Activated gamma-delta T cell (primary cell): ENCODE data around the gene FDCSP.
"Not testable (repeated sequence)": the region's sequence is repeated elsewhere in the genome, so short reads cannot be mapped to it uniquely, and the experiment has no call there.

Source experiments
- DNase-seq: peaks from one replicate; lab custom pipeline; 2025; lab: John Stamatoyannopoulos, UW

Gene FDCSP

GRCh38 chr4:70239131-70239883, 13.4 kb downstream of the FDCSP start:
- no peak for DNase-seq

- no peak for DNase-seq
These were observed 14.1 kb downstream of the FDCSP start for GRCh38 chr4:70239884-70240591.

DNA sequence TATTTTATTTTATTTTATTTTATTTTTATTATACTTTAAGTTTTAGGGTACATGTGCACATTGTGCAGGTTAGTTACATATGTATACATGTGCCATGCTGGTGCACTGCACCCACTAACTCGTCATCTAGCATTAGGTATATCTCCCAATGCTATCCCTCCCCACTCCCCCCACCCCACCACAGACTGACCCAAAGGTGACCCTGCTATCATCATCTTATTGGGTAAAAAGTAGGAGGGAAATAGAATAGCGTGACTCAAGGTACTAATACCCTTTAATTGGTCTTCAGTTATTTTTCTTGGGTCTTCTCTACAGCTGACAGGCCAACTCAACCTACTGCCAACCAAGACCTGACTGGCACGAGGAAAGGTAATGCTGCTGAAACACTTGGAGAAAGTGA, 16.4 kb downstream of the FDCSP start, which contains the start of gene CSN3:
TSS of gene CSN3 (plus strand) at position 301 of the 400 bp plus-strand sequence. CDS start 2,223 bp downstream, outside the sequence.
- DNase-seq, result not testable (repeated sequence)

GRCh38 chr4:70243091-70243490, 17.2 kb downstream of the FDCSP start:
- no peak for DNase-seq

GRCh38 chr4:70251250-70251944, 25.5 kb downstream of the FDCSP start:
- DNase-seq, result no peak

- no peak for DNase-seq
These were observed 26.0 kb downstream of the FDCSP start for GRCh38 chr4:70251945-70252277.

DNA sequence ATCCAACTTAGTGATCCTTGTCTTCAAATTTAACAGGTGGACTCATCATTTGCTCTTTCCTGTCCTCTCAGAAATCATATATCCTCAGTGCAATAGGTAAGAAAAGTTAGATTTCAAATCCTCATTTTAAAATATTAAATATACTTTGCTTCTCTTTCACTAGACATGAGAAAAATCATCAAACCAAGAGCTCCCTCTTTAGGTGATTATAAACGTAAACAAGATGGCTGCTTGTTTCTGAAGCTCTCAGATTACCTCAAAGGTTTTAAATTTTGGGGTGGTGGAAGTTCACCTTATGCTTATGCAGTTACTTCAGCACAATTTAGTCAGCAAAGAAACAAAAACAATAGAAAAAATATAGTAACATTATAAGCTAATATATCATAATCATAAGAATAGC, 43.8 kb downstream of the FDCSP start:
- DNase-seq, result no peak

DNA sequence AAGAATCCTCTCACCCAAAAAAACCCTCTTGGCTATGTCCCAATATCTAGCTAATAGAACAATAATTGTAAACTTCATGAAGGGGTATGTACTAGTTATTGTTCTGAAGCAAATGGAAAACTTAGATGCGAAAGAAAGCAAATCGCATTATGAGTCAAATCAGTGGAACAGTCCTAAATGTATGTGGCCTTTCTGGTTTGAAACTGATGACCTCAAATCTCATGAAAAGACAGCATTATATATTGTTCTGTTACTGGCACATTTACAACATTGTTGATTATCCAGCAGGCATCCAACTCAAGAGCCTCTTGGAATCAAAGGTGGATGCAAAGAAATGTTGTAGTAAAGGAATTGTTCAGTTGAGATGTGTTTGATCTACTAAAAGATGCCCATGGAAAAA, 51.2 kb downstream of the FDCSP start:
- DNase-seq, result no peak

DNA sequence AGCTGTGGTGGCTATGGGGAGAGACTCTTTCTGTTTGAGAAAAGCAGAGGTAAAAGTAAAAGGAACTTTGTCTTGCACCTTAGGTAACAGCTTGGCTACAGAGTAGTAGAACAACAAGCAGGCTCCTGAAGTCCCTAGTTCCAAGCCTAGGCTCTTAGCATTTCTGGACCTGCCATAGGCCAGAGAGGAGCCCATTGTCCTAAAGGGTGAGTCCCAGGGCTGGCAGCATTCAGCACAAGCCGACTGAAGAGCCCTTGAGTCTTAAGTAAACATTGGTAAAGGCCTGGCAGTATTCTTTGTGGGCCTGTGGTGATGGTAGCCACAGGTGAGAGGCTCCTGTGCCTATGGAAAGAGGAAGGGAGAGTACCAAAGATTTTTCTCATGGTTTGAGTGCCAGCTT, 54.6 kb downstream of the FDCSP start:
- DNase-seq, result no peak
